ENCODE results near the gene FGA.

Gene FGA

GRCh38 chr4:154545689-154546088, 44.9 kb downstream of the FGA start:
- no peak for TF ChIP-seq SNAI2 (CRISPR knock-in tag; IDR thresholded peaks at IDR 0.05)
- no peak for TF ChIP-seq ARNTL (CRISPR knock-in tag; IDR thresholded peaks at IDR 0.05; ENCODE audit: borderline replicate concordance, low read depth)
- no peak for TF ChIP-seq RARB (CRISPR knock-in tag; IDR thresholded peaks at IDR 0.05)
- TF ChIP-seq BACH2 (CRISPR knock-in tag; IDR thresholded peaks at IDR 0.05; ENCODE audit: borderline replicate concordance) = no peak
- ATAC-seq = no peak

DNA sequence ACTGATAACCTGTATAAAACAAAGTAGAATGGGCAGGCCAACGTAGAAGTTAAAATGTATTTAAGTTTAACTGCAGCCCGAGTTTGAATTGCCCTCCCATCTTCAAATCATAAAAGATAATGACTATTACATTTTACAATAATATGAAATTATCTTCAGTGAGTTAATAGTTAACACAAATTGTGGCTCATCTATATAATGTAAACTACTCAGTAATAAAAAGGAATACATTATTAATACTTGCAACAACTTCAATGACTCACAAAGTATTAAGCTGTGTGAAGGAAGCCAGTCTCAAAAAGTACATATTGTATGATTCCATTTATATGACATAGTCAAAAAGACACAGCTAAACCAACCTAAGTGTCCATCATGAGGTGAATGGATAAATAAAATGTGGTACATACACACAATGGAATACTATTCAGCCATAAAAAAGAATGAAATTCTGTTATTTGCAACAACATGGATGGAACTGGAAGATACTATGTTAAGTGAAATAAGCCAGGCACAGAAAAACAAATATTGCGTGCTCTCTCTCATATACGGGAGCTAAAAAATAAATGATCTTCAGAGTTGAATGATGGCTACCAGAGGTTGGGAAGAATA, 48.2 kb downstream of the FGA start:
- no peak for ATAC-seq
- TF ChIP-seq PPARA (CRISPR knock-in tag; IDR thresholded peaks at IDR 0.05; ENCODE audit: borderline replicate concordance) (no peak), ZFP30 (CRISPR knock-in tag; IDR thresholded peaks at IDR 0.05) (no peak), CREB5 (CRISPR knock-in tag; IDR thresholded peaks at IDR 0.05; ENCODE audit: low read depth) (no peak), ZNF8 (CRISPR knock-in tag; IDR thresholded peaks at IDR 0.05) (peak; percentile 69; the same call in 1 of the 2 replicates), ARNTL (CRISPR knock-in tag; IDR thresholded peaks at IDR 0.05; ENCODE audit: borderline replicate concordance, low read depth) (no peak), OSR1 (CRISPR knock-in tag; IDR thresholded peaks at IDR 0.05) (no peak), ZC3H10 (CRISPR knock-in tag; IDR thresholded peaks at IDR 0.05) (no peak), POU6F1 (CRISPR knock-in tag; IDR thresholded peaks at IDR 0.05; ENCODE audit: borderline replicate concordance, low read depth) (no peak)

All from SK-N-SH treated with all-trans-retinoic acid at 6 μM for 48 hours (cell line).